K562 treated with DMSO at 1 percent for 24 hours (cell line): Measurements from ENCODE around the gene LRRC4C. TPM values are rescaled to one million over a fixed set of nuclear protein-coding genes. Genes with fewer than 3 reads are reported as not detected.

ENCODE experiments used
- total RNA-seq: library from RNA; unstranded; fragments of 300-600 nt; gene quantifications from 2 replicates; pipeline ENCODE4 v1.2.3, GENCODE V29; 2022; ENCODE audit warnings: low read depth; ENCODE audit not compliant: insufficient read depth

Gene LRRC4C
- not detected in 2 replicates for total RNA-seq

GRCh38 chr11:41459465-41460401, at the start of gene LRRC4C:
Gene LRRC4C, minus strand, starts transcription at chr11:41459652.

